ENCODE data around the gene NAV1. TPM values are rescaled to one million over a fixed set of nuclear protein-coding genes. Genes with fewer than 3 reads are reported as not detected.
A peak's percentile ranks its signal among the peaks of the same experiment; 100 is the strongest.
"Not testable (repeated sequence)": the region's sequence is repeated elsewhere in the genome, so short reads cannot be mapped to it uniquely, and the experiment has no call there.

NAV1 gene
- total and polyA plus RNA-seq, 3 experiments from 2014 or later, result 0.77 to 1.8 (median 0.95) TPM

- H3K4me1 ChIP-seq (ENCODE audit: insufficient read depth, low read length), result no peaks in the 10 kb centered on the region
- Mint-ChIP-seq H3K27ac (no peak overlapping the region), H3K4me3 (no peak overlapping the region), H3K4me1 (peaks cover 3 to 9% (median 8%) of the 10 kb centered on the region in 3 donors), H3K36me3 (peaks cover 0 to 10% (median 2%) of the 10 kb centered on the region in 3 donors), H3K9me3 (peaks cover 0 to 9% (median 4%) of the 10 kb centered on the region in 5 donors), H3K27me3 (peaks cover 5 to 8% of the 10 kb centered on the region in 2 donors)
- H3K27ac ChIP-seq (ENCODE audit: low read depth, low read length), result no peak overlapping the region
- no peak for DNase-seq
- CTCF ChIA-PET, result no interaction called here
- no peak overlapping the region for H3K4me3 ChIP-seq (ENCODE audit: low read length)
- H3K9me3 ChIP-seq (ENCODE audit: low read length), result no peaks in the 10 kb centered on the region
- no peaks in the 10 kb centered on the region for H3K27me3 ChIP-seq (ENCODE audit: insufficient read depth, low read length, poor library complexity, severe bottlenecking)
- H3K36me3 ChIP-seq (ENCODE audit: insufficient read depth, low read length), result no peaks in the 10 kb centered on the region
- POLR2A ChIA-PET, result no interaction called here
Observed at GRCh38 chr1:201575912-201576311, 37.0 kb downstream of the NAV1 start.

GRCh38 chr1:201576914-201577313, 38.0 kb downstream of the NAV1 start:
- Histone ChIP-seq H3K27me3 (ENCODE audit: insufficient read depth, low read length, poor library complexity, severe bottlenecking) (no peaks in the 10 kb centered on the region), H3K4me1 (ENCODE audit: insufficient read depth, low read length) (no peaks in the 10 kb centered on the region), H3K27ac (ENCODE audit: low read depth, low read length) (no peak overlapping the region), H3K9me3 (ENCODE audit: low read length) (no peaks in the 10 kb centered on the region), H3K36me3 (ENCODE audit: insufficient read depth, low read length) (no peaks in the 10 kb centered on the region), H3K4me3 (ENCODE audit: low read length) (no peak overlapping the region)
- ChIA-PET CTCF (no interaction called here), POLR2A (no interaction called here)
- H3K4me3 Mint-ChIP-seq, result no peak overlapping the region
- DNase-seq, result no peak
- H3K9me3 Mint-ChIP-seq, result peaks cover 0 to 9% (median 4%) of the 10 kb centered on the region in 5 donors
- H3K27ac Mint-ChIP-seq, result no peak overlapping the region
- peaks cover 0 to 10% (median 0%) of the 10 kb centered on the region in 3 donors for H3K36me3 Mint-ChIP-seq
- H3K27me3 Mint-ChIP-seq, result peaks cover 5 to 9% of the 10 kb centered on the region in 2 donors
- peaks cover 3 to 9% (median 8%) of the 10 kb centered on the region in 3 donors for H3K4me1 Mint-ChIP-seq

DNA sequence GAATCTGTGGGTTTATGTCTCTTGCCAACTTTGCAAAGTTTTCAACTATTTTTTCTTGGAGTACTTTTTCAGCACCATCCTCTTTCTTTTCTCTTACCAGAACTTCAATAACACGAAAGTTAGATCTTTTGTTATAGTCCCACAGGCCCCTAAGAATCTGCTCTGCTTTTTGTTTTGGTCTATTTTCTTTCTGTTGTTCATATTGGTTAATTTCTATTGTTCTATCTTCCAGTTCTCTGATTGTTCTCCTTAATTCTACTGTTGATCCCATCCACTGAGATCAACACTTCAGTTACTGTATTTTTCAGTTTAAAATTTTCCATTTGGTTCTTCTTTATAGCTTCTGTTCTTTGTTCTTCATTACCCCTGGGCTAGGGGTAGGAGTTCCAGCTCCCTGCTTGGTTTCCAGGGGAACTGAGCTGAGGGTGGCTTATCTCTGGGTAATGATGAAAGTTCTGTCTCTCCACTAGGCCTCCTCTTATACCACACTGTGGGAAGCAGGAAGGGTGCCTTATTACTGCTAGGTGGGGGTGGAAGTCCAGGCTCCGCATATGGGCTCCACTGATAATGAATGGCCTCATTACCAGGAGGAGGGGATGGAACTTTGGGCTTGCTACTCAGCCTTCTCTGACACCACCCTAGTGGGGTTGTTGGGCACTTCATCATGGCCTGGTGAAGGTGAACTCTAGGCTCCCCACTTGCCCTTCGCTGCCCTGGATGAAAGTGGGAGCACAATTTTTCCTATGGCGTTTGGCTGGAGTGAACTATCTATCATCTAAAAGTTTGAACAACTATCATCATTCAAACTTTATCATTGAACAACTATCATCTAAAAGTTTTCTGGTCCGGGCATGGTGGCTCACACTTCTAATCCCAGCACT, 39.3 kb downstream of the NAV1 start:
- Histone ChIP-seq H3K4me3 (ENCODE audit: low read length) (no peak overlapping the region), H3K4me1 (ENCODE audit: insufficient read depth, low read length) (no peaks in the 10 kb centered on the region), H3K27ac (ENCODE audit: low read depth, low read length) (no peak overlapping the region), H3K36me3 (ENCODE audit: insufficient read depth, low read length) (no peaks in the 10 kb centered on the region), H3K9me3 (ENCODE audit: low read length) (no peaks in the 10 kb centered on the region), H3K27me3 (ENCODE audit: insufficient read depth, low read length, poor library complexity, severe bottlenecking) (no peaks in the 10 kb centered on the region)
- peaks cover 0 to 10% (median 0%) of the 10 kb centered on the region in 3 donors for H3K36me3 Mint-ChIP-seq
- H3K9me3 Mint-ChIP-seq, result peaks cover 0 to 9% (median 4%) of the 10 kb centered on the region in 5 donors
- H3K4me1 Mint-ChIP-seq, result peaks cover 3 to 4% (median 3%) of the 10 kb centered on the region in 3 donors
- POLR2A ChIA-PET, result interaction anchor here (0.7 kb wide), 1 partner anchor 16 kb away, joined by 7 read pairs; no protein-coding TSS in a partner anchor
- H3K27ac Mint-ChIP-seq, result peak overlapping the region in 2 of 8 donors; percentile 17
- H3K4me3 Mint-ChIP-seq, result no peak overlapping the region
- H3K27me3 Mint-ChIP-seq, result peaks cover 5 to 12% of the 10 kb centered on the region in 2 donors
- CTCF ChIA-PET, result no interaction called here
- no peak for DNase-seq

GRCh38 chr1:201581371-201581770, 42.4 kb downstream of the NAV1 start:
- H3K4me1 Mint-ChIP-seq; H3K36me3 ChIP-seq (ENCODE audit: insufficient read depth, low read length); H3K36me3 Mint-ChIP-seq; H3K9me3 Mint-ChIP-seq; H3K4me3 Mint-ChIP-seq; POLR2A ChIA-PET; DNase-seq; H3K4me3 ChIP-seq (ENCODE audit: low read length); H3K4me1 ChIP-seq (ENCODE audit: insufficient read depth, low read length); H3K27me3 ChIP-seq (ENCODE audit: insufficient read depth, low read length, poor library complexity, severe bottlenecking); H3K9me3 ChIP-seq (ENCODE audit: low read length); H3K27ac ChIP-seq (ENCODE audit: low read depth, low read length): not testable (repeated sequence)
- H3K27ac Mint-ChIP-seq, result peak overlapping the region in 1 of 8 donors; percentile 22
- CTCF ChIA-PET, result interaction anchor here (0.7 kb wide), 1 partner anchor 9 kb away, joined by 3 read pairs; no protein-coding TSS in a partner anchor
- H3K27me3 Mint-ChIP-seq, result peaks cover 5 to 21% of the 10 kb centered on the region in 2 donors

DNA sequence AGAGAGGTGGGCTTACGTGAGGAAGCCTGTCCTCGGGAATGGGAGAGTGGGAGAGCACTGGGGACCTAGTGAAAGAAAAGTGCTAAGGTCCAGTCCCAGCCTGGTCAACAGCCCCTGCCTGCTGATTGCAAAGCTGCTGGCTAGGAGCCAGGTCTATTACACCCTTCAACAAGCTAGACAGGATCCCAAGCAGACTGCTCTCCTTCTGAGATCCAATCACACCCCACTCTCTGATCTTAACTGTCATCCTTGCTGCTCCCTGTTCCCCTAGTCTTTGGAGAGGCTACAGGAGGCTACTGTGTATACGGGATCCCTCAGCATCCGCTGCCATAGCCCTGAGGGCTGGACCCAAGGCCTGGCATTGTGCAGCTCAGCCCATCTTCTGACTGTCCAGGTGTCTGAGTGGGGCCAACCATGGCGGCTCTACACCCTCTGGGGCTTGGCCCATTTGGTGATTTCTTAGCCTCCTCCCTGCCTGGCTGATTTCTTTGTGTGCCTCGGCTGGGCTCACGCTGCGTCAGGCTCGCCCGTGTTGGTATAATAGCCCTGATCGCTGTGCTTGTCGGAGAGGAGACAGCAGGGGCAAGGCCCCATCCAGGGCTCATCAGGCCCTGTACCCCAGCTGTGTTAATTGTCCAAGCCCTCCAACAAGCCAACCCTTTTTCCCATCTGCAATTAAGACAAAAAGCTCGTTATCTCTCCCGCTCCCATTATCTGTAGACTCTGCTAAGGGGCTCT, 43.9 kb downstream of the NAV1 start:
- Mint-ChIP-seq H3K4me1 (no peaks in the 10 kb centered on the region), H3K9me3 (peaks cover 0 to 4% (median 3%) of the 10 kb centered on the region in 5 donors), H3K27ac (no peak overlapping the region), H3K27me3 (peaks cover 5 to 17% of the 10 kb centered on the region in 2 donors), H3K4me3 (no peak overlapping the region), H3K36me3 (peaks cover 0 to 5% (median 0%) of the 10 kb centered on the region in 3 donors)
- H3K27me3 ChIP-seq (ENCODE audit: insufficient read depth, low read length, poor library complexity, severe bottlenecking), result no peaks in the 10 kb centered on the region
- peak overlapping the region; percentile 54 for H3K27ac ChIP-seq (ENCODE audit: low read depth, low read length)
- CTCF ChIA-PET, result no interaction called here
- no peaks in the 10 kb centered on the region for H3K4me1 ChIP-seq (ENCODE audit: insufficient read depth, low read length)
- POLR2A ChIA-PET, result no interaction called here
- no peak overlapping the region for H3K4me3 ChIP-seq (ENCODE audit: low read length)
- no peaks in the 10 kb centered on the region for H3K36me3 ChIP-seq (ENCODE audit: insufficient read depth, low read length)
- no peak for DNase-seq
- H3K9me3 ChIP-seq (ENCODE audit: low read length), result no peaks in the 10 kb centered on the region

DNA sequence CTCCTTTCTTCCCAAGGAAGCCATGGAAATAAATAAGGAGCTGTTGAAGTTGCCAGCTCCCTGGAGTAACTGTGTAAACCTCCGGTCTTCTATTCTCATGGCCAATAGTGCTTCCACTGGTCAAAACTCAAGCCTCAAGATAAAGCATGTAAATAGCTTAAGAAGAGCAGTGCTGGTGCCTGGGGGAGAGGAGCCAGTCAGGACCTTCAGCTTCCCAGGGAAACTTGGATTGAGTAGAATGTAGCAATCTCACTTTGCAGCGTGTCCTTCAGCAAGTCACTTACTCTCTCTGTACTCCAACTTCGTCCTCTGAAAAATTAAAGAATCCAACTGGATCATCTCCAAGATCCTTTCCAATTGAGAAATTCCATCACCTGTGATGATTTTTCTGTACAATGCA, 44.7 kb downstream of the NAV1 start:
- Mint-ChIP-seq H3K9me3 (no peaks in the 10 kb centered on the region), H3K27me3 (peaks cover 3 to 16% of the 10 kb centered on the region in 2 donors)

GRCh38 chr1:201584471-201585092, 45.7 kb downstream of the NAV1 start:
- Histone ChIP-seq H3K27ac (ENCODE audit: low read depth, low read length) (no peak overlapping the region), H3K27me3 (ENCODE audit: insufficient read depth, low read length, poor library complexity, severe bottlenecking) (no peaks in the 10 kb centered on the region), H3K4me3 (ENCODE audit: low read length) (no peak overlapping the region), H3K4me1 (ENCODE audit: insufficient read depth, low read length) (no peaks in the 10 kb centered on the region), H3K36me3 (ENCODE audit: insufficient read depth, low read length) (no peaks in the 10 kb centered on the region), H3K9me3 (ENCODE audit: low read length) (no peaks in the 10 kb centered on the region)
- CTCF ChIA-PET, result no interaction called here
- Mint-ChIP-seq H3K27me3 (peaks cover 3 to 14% of the 10 kb centered on the region in 2 donors), H3K4me1 (no peaks in the 10 kb centered on the region), H3K36me3 (peaks cover 0 to 2% (median 0%) of the 10 kb centered on the region in 3 donors), H3K9me3 (no peaks in the 10 kb centered on the region), H3K4me3 (no peak overlapping the region), H3K27ac (no peak overlapping the region)
- POLR2A ChIA-PET, result no interaction called here
- DNase-seq, result no peak

More for the DNA sequence above, 44.7 kb downstream of the NAV1 start:
- no peaks in the 10 kb centered on the region for H3K4me1 ChIP-seq (ENCODE audit: insufficient read depth, low read length)
- no peak overlapping the region for H3K4me3 ChIP-seq (ENCODE audit: low read length)
- no peak overlapping the region for H3K4me3 Mint-ChIP-seq
- H3K27ac Mint-ChIP-seq, result peak overlapping the region in 1 of 8 donors; percentile 58
- H3K36me3 Mint-ChIP-seq, result peaks cover 0 to 4% (median 0%) of the 10 kb centered on the region in 3 donors
- ChIA-PET CTCF (no interaction called here), POLR2A (no interaction called here)
- H3K9me3 ChIP-seq (ENCODE audit: low read length), result no peaks in the 10 kb centered on the region
- H3K36me3 ChIP-seq (ENCODE audit: insufficient read depth, low read length), result no peaks in the 10 kb centered on the region
- no peaks in the 10 kb centered on the region for H3K27me3 ChIP-seq (ENCODE audit: insufficient read depth, low read length, poor library complexity, severe bottlenecking)
- no peak for DNase-seq
- no peak overlapping the region for H3K27ac ChIP-seq (ENCODE audit: low read depth, low read length)
- H3K4me1 Mint-ChIP-seq, result no peaks in the 10 kb centered on the region

- Histone ChIP-seq H3K4me1 (ENCODE audit: insufficient read depth, low read length) (no peaks in the 10 kb centered on the region), H3K36me3 (ENCODE audit: insufficient read depth, low read length) (no peaks in the 10 kb centered on the region), H3K27ac (ENCODE audit: low read depth, low read length) (no peak overlapping the region), H3K4me3 (ENCODE audit: low read length) (no peak overlapping the region), H3K27me3 (ENCODE audit: insufficient read depth, low read length, poor library complexity, severe bottlenecking) (no peaks in the 10 kb centered on the region), H3K9me3 (ENCODE audit: low read length) (no peaks in the 10 kb centered on the region)
- ChIA-PET POLR2A (no interaction called here), CTCF (no interaction called here)
- no peaks in the 10 kb centered on the region for H3K36me3 Mint-ChIP-seq
- peaks cover 3 to 12% of the 10 kb centered on the region in 2 donors for H3K27me3 Mint-ChIP-seq
- H3K9me3 Mint-ChIP-seq, result no peaks in the 10 kb centered on the region
- DNase-seq, result no peak
- no peak overlapping the region for H3K4me3 Mint-ChIP-seq
- H3K4me1 Mint-ChIP-seq, result no peaks in the 10 kb centered on the region
- H3K27ac Mint-ChIP-seq, result no peak overlapping the region
Observed at GRCh38 chr1:201585093-201585483, 46.2 kb downstream of the NAV1 start.

Measured in CD8-positive, alpha-beta memory T cell (primary cell).